HEK293 (cell line): ENCODE results near the gene NID1.

Experiments used
- CTCF ChIA-PET: fragments of 350-600 bp; formaldehyde crosslinking; extraction: SDS; loops from one replicate; lab custom pipeline; 2021; ENCODE audit warnings: antibody characterized with exemption; lab: Yijun Ruan, JAX
- POLR2A ChIA-PET: fragments of 300-600 bp; formaldehyde crosslinking; extraction: SDS; loops from one replicate; lab custom pipeline; 2020; ENCODE audit warnings: antibody characterized with exemption, inconsistent platforms; lab: Yijun Ruan, JAX
- H3K27ac ChIP-seq: fragments of 200-500 bp; sonication (Bioruptor generic); 2 replicates; pipeline ENCODE4 v1.5.1; 2014; ENCODE audit warnings: low read depth, low read length, control low read depth, inconsistent platforms; ENCODE audit errors: extremely low read depth
- H3K36me3 ChIP-seq, 2 experiments: fragments of 200-500 bp in 1 of 2; sonication (Bioruptor generic) in 1 of 2; 1 replicate in 1 of 2; 2 replicates in 1 of 2; pipeline ENCODE4 v1.5.1; 2014 to 2017; ENCODE audit warnings: inconsistent platforms in 2 of 2, low read length in 2 of 2; ENCODE audit not compliant: control insufficient read depth in 2 of 2, insufficient read depth in 1 of 2
- H3K4me1 ChIP-seq: fragments of 200-500 bp; sonication (Bioruptor generic); 2 replicates; pipeline ENCODE4 v1.5.1; 2014; ENCODE audit warnings: mild to moderate bottlenecking, low read length, inconsistent platforms; ENCODE audit not compliant: control insufficient read depth, insufficient read depth
- H3K4me3 ChIP-seq: 2 replicates; pipeline ENCODE4 v1.5.1; 2011; ENCODE audit warnings: low read depth, mild to moderate bottlenecking, control low read depth, low read length, moderate library complexity
- H3K9me3 ChIP-seq: fragments of 200-500 bp; sonication (Bioruptor generic); 2 replicates; pipeline ENCODE4 v1.5.1; 2014; ENCODE audit warnings: low read depth, low read length, inconsistent platforms; ENCODE audit not compliant: control insufficient read depth, insufficient read depth
- BCL11A ChIP-seq: fragments of 450-650 bp; formaldehyde crosslinking; IDR thresholded peaks from 2 replicates; pipeline ENCODE4 v1.5.1; 2016; ENCODE audit warnings: low read depth, missing biosample characterization, missing genetic modification characterization
- SCRT1 ChIP-seq: fragments of 450-650 bp; formaldehyde crosslinking; IDR thresholded peaks from 2 replicates; pipeline ENCODE4 v1.5.1; 2016; ENCODE audit warnings: missing biosample characterization, missing genetic modification characterization, borderline replicate concordance
- SCRT2 ChIP-seq: fragments of 450-650 bp; formaldehyde crosslinking; IDR thresholded peaks from 2 replicates; pipeline ENCODE4 v1.5.1; 2016; ENCODE audit warnings: missing biosample characterization, missing genetic modification characterization
- SP2 ChIP-seq: fragments of 450-650 bp; formaldehyde crosslinking; IDR thresholded peaks from 2 replicates; pipeline ENCODE4 v1.5.1; 2016; ENCODE audit warnings: missing biosample characterization, missing genetic modification characterization
- YY2 ChIP-seq: fragments of 450-650 bp; formaldehyde crosslinking; IDR thresholded peaks from 2 replicates; pipeline ENCODE4 v1.5.1; 2016; ENCODE audit warnings: missing biosample characterization, missing genetic modification characterization
- ZBTB17 ChIP-seq: fragments of 450-650 bp; formaldehyde crosslinking; IDR thresholded peaks from 2 replicates; pipeline ENCODE4 v1.5.1; 2016; ENCODE audit warnings: missing biosample characterization, missing genetic modification characterization
- ZBTB48 ChIP-seq: fragments of 450-650 bp; formaldehyde crosslinking; IDR thresholded peaks from 2 replicates; pipeline ENCODE4 v1.5.1; 2016; ENCODE audit warnings: missing biosample characterization, missing genetic modification characterization
- ZFHX2 ChIP-seq: fragments of 450-650 bp; formaldehyde crosslinking; conservative IDR thresholded peaks from 2 replicates; pipeline ENCODE4 v1.5.1; 2016; ENCODE audit warnings: missing biosample characterization, missing genetic modification characterization
- ZNF155 ChIP-seq: fragments of 450-650 bp; formaldehyde crosslinking; IDR thresholded peaks from 2 replicates; pipeline ENCODE4 v1.5.1; 2016; ENCODE audit warnings: missing biosample characterization, missing genetic modification characterization
- ZNF223 ChIP-seq: fragments of 450-650 bp; formaldehyde crosslinking; IDR thresholded peaks from 2 replicates; pipeline ENCODE4 v1.5.1; 2016; ENCODE audit warnings: missing biosample characterization, missing genetic modification characterization
- ZNF24 ChIP-seq: fragments of 450-650 bp; formaldehyde crosslinking; IDR thresholded peaks from 2 replicates; pipeline ENCODE4 v1.5.1; 2016; ENCODE audit warnings: missing biosample characterization, missing genetic modification characterization
- ZNF274 ChIP-seq, 2 experiments: fragments of 200-500 bp in 1 of 2; fragments of 450-650 bp in 1 of 2; sonication (Bioruptor generic) in 1 of 2; formaldehyde crosslinking in 1 of 2; IDR thresholded peaks; 2 replicates each; pipeline versions ENCODE4 v1.5.1 to v1.6.1; 2014 to 2016; ENCODE audit warnings: borderline replicate concordance in 1 of 2, inconsistent platforms in 1 of 2, low read length in 1 of 2, missing biosample characterization in 1 of 2, missing genetic modification characterization in 1 of 2
- ZNF311 ChIP-seq: fragments of 450-650 bp; formaldehyde crosslinking; IDR thresholded peaks from 2 replicates; pipeline ENCODE4 v1.5.1; 2017; ENCODE audit warnings: missing biosample characterization, missing genetic modification characterization, borderline replicate concordance
- ZNF335 ChIP-seq: fragments of 450-650 bp; formaldehyde crosslinking; conservative IDR thresholded peaks from 2 replicates; pipeline ENCODE4 v1.5.1; 2016; ENCODE audit warnings: missing biosample characterization, missing genetic modification characterization
- ZNF341 ChIP-seq: fragments of 450-650 bp; formaldehyde crosslinking; IDR thresholded peaks from 2 replicates; pipeline ENCODE4; 2016; ENCODE audit warnings: low read depth, missing biosample characterization, missing genetic modification characterization
- ZNF48 ChIP-seq: fragments of 450-650 bp; formaldehyde crosslinking; IDR thresholded peaks from 2 replicates; pipeline ENCODE4 v1.5.1; 2016; ENCODE audit warnings: missing biosample characterization, missing genetic modification characterization
- ZNF561 ChIP-seq: fragments of 450-650 bp; IDR thresholded peaks from 2 replicates; pipeline ENCODE4 v1.5.1; 2018; ENCODE audit warnings: missing biosample characterization, missing genetic modification characterization, borderline replicate concordance
- ZNF610 ChIP-seq: fragments of 450-650 bp; formaldehyde crosslinking; IDR thresholded peaks from 2 replicates; pipeline ENCODE4 v1.5.1; 2016; ENCODE audit warnings: missing biosample characterization, missing genetic modification characterization, borderline replicate concordance
- ZNF624 ChIP-seq: fragments of 450-650 bp; formaldehyde crosslinking; IDR thresholded peaks from 2 replicates; pipeline ENCODE4 v1.5.1; 2017; ENCODE audit warnings: missing biosample characterization, missing genetic modification characterization
- ZNF830 ChIP-seq: fragments of 450-650 bp; IDR thresholded peaks from 2 replicates; pipeline ENCODE4 v1.5.0; 2018; ENCODE audit warnings: missing biosample characterization, missing genetic modification characterization, low read depth, mild to moderate bottlenecking, moderate library complexity
- ZSCAN30 ChIP-seq: fragments of 450-650 bp; IDR thresholded peaks from 2 replicates; pipeline ENCODE4 v1.5.1; 2018; ENCODE audit warnings: missing biosample characterization, mild to moderate bottlenecking, missing genetic modification characterization, moderate library complexity
- TF ChIP-seq, protein P1 (sequence below): fragments of 450-650 bp; formaldehyde crosslinking; IDR thresholded peaks from 2 replicates; pipeline ENCODE4 v1.5.1; 2016; ENCODE audit warnings: missing biosample characterization, missing genetic modification characterization
- TF ChIP-seq, protein P2 (sequence below): fragments of 450-650 bp; formaldehyde crosslinking; IDR thresholded peaks from 2 replicates; pipeline ENCODE4 v1.5.1; 2016; ENCODE audit warnings: missing biosample characterization, missing genetic modification characterization
- TF ChIP-seq, protein P3 (sequence below): fragments of 450-650 bp; formaldehyde crosslinking; IDR thresholded peaks from 2 replicates; pipeline ENCODE4 v1.5.1; 2016; ENCODE audit warnings: missing biosample characterization, missing genetic modification characterization
- TF ChIP-seq, protein P4 (sequence below): fragments of 450-650 bp; formaldehyde crosslinking; IDR thresholded peaks from 2 replicates; pipeline ENCODE4 v1.5.1; 2016; ENCODE audit warnings: missing biosample characterization, missing genetic modification characterization

The NID1 gene

DNA sequence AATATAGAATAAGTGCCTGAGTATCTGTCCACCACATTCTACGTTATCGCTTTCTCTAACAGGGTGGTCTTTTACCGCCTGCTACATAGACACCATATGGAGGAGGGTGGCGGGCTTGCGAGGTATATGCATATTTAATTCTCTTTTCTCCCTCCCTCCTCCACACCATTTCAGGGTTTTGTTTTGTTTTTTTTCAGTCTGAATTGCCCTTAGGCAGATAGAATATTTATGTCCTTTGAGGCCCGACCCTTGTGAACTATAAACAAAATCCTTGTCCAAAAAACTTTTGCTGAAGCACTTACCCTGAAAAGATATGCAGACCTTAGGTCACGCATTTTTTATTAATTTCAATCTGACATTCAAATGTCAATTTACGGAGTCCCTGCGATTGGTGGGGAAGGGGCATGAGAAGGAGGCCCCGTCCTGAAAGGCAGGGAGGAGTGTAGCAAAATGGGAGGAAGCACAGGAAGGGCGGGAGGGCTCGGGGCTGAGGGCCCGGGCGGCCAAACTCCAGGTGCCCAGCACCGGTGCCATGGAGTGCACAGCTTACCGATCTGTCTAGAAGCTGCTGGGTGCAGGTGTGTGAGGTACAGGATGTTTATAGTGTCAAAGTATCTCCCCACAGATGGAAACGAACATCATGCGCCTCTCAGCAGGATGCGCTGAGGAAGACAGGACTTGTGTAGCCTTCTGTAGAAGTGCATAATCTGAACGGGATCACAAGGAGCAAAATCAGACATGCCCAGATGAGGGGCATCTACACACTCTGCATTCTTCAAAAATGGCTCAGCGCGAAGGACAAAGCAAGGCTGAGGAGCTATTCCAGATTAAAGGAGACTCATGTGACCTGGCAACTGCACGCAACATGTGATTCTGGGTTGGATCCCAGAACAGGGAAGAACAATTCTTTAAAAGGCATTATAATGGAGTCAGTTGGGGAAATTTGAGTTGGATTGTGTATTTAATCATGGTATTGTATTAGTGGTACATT, 129.4 kb downstream of the NID1 start:
- no peaks in the 10 kb centered on the region for H3K9me3 ChIP-seq
- no peak overlapping the region for H3K27ac ChIP-seq
- ChIA-PET CTCF (interaction anchor here (0.6 to 2.0 kb wide), 4 partner anchors 9 to 297 kb away, joined by 4 to 6 read pairs (median 6); no protein-coding TSS in a partner anchor), POLR2A (no interaction called here)
- TF ChIP-seq ZBTB17 (tag by site-specific recombination), result peak; percentile 96
- TF ChIP-seq, protein P1, sequence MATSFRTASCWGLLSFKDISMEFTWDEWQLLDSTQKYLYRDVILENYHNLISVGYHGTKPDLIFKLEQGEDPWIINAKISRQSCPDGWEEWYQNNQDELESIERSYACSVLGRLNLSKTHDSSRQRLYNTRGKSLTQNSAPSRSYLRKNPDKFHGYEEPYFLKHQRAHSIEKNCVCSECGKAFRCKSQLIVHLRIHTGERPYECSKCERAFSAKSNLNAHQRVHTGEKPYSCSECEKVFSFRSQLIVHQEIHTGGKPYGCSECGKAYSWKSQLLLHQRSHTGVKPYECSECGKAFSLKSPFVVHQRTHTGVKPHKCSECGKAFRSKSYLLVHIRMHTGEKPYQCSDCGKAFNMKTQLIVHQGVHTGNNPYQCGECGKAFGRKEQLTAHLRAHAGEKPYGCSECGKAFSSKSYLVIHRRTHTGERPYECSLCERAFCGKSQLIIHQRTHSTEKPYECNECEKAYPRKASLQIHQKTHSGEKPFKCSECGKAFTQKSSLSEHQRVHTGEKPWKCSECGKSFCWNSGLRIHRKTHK (tag by site-specific recombination), result no peak
- TF ChIP-seq ZNF610 (tag by site-specific recombination), result no peak
- TF ChIP-seq ZNF830, result no peak
- no peak for TF ChIP-seq BCL11A (tag by site-specific recombination)
- TF ChIP-seq ZNF624 (tag by site-specific recombination), result no peak
- no peak for TF ChIP-seq ZNF274 (IDR thresholded peaks at IDR 0.05; ENCODE audit: low read length)
- TF ChIP-seq ZNF274 (tag by site-specific recombination; IDR thresholded peaks at IDR 0.05; ENCODE audit: borderline replicate concordance), result no peak
- no peaks in the 10 kb centered on the region for H3K36me3 ChIP-seq
- no peaks in the 10 kb centered on the region; the same call in 1 of the 2 replicates for H3K4me1 ChIP-seq
- no peak overlapping the region for H3K4me3 ChIP-seq

DNA sequence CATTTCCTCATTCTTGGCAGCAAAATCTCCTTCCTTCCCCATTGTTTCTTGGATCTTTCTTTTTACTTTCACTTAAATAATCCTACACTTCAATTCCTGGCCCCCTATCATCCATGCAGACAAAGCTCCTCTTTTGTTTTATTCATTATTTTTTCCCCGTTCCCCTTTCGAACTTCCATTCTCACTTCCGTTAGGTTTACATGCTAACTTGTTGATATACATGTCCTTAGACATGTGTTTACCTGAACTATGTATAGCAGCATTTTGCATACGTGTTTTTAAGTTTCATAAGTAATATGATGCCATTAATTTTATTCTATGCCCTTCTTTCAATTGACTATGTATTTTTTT, 131.1 kb downstream of the NID1 start:
- no peak overlapping the region for H3K27ac ChIP-seq
- CTCF ChIA-PET, result interaction anchor here (0.7 to 2.0 kb wide), 8 partner anchors 10 to 413 kb away, joined by 3 to 5 read pairs (median 4); no protein-coding TSS in a partner anchor

DNA sequence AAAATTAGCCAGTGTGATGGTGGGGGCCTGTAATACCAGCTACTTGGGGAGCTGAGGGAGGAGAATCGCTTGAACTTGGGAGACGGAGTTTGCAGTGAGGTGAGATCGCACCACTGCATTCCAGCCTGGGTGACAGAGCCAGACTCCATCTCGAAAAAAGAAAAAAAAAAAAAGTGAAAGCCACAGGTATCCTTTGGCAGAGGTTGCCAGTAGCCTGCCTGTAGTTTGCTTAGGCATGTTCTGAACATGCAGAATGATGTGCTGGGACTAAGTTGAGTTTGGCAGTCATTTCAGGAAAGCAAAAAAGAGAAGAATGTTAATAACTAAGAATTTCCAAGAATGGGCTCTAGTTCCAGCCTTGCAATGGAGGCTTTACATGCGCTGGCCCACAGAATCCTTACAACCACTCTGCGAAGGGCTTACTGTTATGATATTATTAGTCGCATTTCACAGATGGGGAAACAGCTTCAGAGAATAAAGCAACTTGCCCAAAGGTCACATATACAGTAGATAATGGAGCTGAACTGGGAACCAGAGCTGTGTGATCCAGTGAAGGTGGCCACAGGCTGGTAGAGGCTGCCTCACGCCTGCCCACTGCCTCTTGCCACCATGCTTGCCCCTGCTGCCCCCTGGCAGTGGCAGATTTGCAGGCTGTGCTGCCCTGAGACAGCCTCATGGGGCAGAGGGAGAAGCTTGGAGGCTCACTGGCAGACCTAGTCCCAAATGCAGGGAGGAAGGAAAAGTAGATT, 131.7 kb downstream of the NID1 start:
- POLR2A ChIA-PET, result no interaction called here
- no peaks in the 10 kb centered on the region; the same call in 1 of the 2 replicates for H3K4me1 ChIP-seq
- no peak overlapping the region for H3K4me3 ChIP-seq
- no peaks in the 10 kb centered on the region for H3K36me3 ChIP-seq
- no peaks in the 10 kb centered on the region for H3K9me3 ChIP-seq
- TF ChIP-seq ZNF48 (no peak), YY2 (no peak), ZSCAN30 (no peak), SCRT2 (tag by site-specific recombination) (peak; percentile 71), ZNF341 (no peak), SCRT1 (tag by site-specific recombination) (peak; percentile 62), ZFHX2 (tag by site-specific recombination) (no peak), ZNF155 (tag by site-specific recombination) (no peak)
- TF ChIP-seq, protein P2, sequence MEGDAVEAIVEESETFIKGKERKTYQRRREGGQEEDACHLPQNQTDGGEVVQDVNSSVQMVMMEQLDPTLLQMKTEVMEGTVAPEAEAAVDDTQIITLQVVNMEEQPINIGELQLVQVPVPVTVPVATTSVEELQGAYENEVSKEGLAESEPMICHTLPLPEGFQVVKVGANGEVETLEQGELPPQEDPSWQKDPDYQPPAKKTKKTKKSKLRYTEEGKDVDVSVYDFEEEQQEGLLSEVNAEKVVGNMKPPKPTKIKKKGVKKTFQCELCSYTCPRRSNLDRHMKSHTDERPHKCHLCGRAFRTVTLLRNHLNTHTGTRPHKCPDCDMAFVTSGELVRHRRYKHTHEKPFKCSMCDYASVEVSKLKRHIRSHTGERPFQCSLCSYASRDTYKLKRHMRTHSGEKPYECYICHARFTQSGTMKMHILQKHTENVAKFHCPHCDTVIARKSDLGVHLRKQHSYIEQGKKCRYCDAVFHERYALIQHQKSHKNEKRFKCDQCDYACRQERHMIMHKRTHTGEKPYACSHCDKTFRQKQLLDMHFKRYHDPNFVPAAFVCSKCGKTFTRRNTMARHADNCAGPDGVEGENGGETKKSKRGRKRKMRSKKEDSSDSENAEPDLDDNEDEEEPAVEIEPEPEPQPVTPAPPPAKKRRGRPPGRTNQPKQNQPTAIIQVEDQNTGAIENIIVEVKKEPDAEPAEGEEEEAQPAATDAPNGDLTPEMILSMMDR (tag by site-specific recombination), result peak; percentile 65; the same call in 1 of the 2 replicates
- TF ChIP-seq, protein P3, sequence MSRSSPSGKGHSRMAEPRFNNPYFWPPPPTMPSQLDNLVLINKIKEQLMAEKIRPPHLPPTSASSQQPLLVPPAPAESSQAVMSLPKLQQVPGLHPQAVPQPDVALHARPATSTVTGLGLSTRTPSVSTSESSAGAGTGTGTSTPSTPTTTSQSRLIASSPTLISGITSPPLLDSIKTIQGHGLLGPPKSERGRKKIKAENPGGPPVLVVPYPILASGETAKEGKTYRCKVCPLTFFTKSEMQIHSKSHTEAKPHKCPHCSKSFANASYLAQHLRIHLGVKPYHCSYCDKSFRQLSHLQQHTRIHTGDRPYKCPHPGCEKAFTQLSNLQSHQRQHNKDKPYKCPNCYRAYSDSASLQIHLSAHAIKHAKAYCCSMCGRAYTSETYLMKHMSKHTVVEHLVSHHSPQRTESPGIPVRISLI (tag by site-specific recombination), result peak; percentile 14; the same call in 1 of the 2 replicates
- TF ChIP-seq, protein P4, sequence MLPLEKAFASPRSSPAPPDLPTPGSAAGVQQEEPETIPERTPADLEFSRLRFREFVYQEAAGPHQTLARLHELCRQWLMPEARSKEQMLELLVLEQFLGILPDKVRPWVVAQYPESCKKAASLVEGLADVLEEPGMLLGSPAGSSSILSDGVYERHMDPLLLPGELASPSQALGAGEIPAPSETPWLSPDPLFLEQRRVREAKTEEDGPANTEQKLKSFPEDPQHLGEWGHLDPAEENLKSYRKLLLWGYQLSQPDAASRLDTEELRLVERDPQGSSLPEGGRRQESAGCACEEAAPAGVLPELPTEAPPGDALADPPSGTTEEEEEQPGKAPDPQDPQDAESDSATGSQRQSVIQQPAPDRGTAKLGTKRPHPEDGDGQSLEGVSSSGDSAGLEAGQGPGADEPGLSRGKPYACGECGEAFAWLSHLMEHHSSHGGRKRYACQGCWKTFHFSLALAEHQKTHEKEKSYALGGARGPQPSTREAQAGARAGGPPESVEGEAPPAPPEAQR (tag by site-specific recombination), result no peak
- no peak overlapping the region for H3K27ac ChIP-seq
- CTCF ChIA-PET, result interaction anchor here (1.1 to 1.5 kb wide), 5 partner anchors 9 to 332 kb away, joined by 3 to 4 read pairs (median 4); no protein-coding TSS in a partner anchor

More for the DNA sequence above, 131.1 kb downstream of the NID1 start:
- no peaks in the 10 kb centered on the region for H3K9me3 ChIP-seq
- no peak overlapping the region for H3K4me3 ChIP-seq
- H3K4me1 ChIP-seq, result no peaks in the 10 kb centered on the region; the same call in 1 of the 2 replicates
- H3K36me3 ChIP-seq, result no peaks in the 10 kb centered on the region
- TF ChIP-seq ZNF335 (tag by site-specific recombination), result no peak
- TF ChIP-seq ZNF341, result no peak
- no peak for TF ChIP-seq ZNF223 (tag by site-specific recombination)
- no peak for TF ChIP-seq ZNF24 (tag by site-specific recombination)
- no peak for TF ChIP-seq SP2
- TF ChIP-seq SCRT2 (tag by site-specific recombination), result peak; percentile 75
- TF ChIP-seq ZNF311, result no peak
- no peak for TF ChIP-seq ZNF561 (tag by site-specific recombination)
- TF ChIP-seq ZBTB48 (tag by site-specific recombination), result no peak
- POLR2A ChIA-PET, result no interaction called here
